IMR-90 (cell line): ENCODE measurements around the gene GP1BA. TPM values are rescaled to one million over a fixed set of nuclear protein-coding genes. Genes with fewer than 3 reads are reported as not detected.

ENCODE experiments used
- ATAC-seq: fragments of 200-7000 bp; cut with Tn5 transposase; 2 replicates; pipeline ENCODE4 v1.9.1; 2020; ENCODE audit warnings: low read depth, mild to moderate bottlenecking, moderate library complexity
- BruUV-seq: library from RNA; stranded (reverse); fragments of 400-500 nt; replicated peaks from 2 replicates; lab custom pipeline; 2021; lab: Mats Ljungman, UMichigan
- CTCF ChIA-PET: fragments of 300-600 bp; formaldehyde crosslinking; extraction: SDS; loops from one replicate; lab custom pipeline; 2021; ENCODE audit warnings: antibody characterized with exemption; lab: Yijun Ruan, JAX
- POLR2A ChIA-PET: fragments of 300-600 bp; sonication (Branson Sonifier 250); formaldehyde crosslinking; loops from one replicate; lab custom pipeline; 2022; ENCODE audit warnings: antibody characterized with exemption; ENCODE audit not compliant: unreplicated experiment; lab: Charles Lee
- DNase-seq: peaks from one replicate; pipeline ENCODE4 v3.0.0; 2013
- H2AFZ ChIP-seq: replicated peaks from 2 replicates; pipeline ENCODE3; 2013; ENCODE audit warnings: low read length, mild to moderate bottlenecking; ENCODE audit not compliant: poor library complexity
- H2AK5ac ChIP-seq: 2 replicates; pipeline ENCODE4 v1.6.1; 2013; ENCODE audit warnings: low read depth, low read length, inconsistent platforms
- H2AK9ac ChIP-seq: replicated peaks from 2 replicates; pipeline ENCODE3; 2013; ENCODE audit warnings: mild to moderate bottlenecking, low read depth, low read length, moderate library complexity; ENCODE audit not compliant: poor library complexity
- H2BK120ac ChIP-seq: 2 replicates; pipeline ENCODE4 v1.6.1; 2013; ENCODE audit warnings: low read depth, low read length, inconsistent platforms
- H2BK15ac ChIP-seq: 3 replicates; pipeline ENCODE4 v1.6.1; 2013; ENCODE audit warnings: low read depth, low read length, inconsistent platforms
- H2BK20ac ChIP-seq: 2 replicates; pipeline ENCODE4 v1.6.1; 2013; ENCODE audit warnings: low read depth, mild to moderate bottlenecking, inconsistent platforms, low read length, moderate library complexity
- H2BK5ac ChIP-seq: 2 replicates; pipeline ENCODE4 v1.6.1; 2013; ENCODE audit warnings: mild to moderate bottlenecking, low read depth, low read length, inconsistent platforms; ENCODE audit not compliant: poor library complexity, severe bottlenecking
- H3K14ac ChIP-seq: replicated peaks from 2 replicates; pipeline ENCODE4 v1.6.1; 2013; ENCODE audit warnings: low read depth, low read length, inconsistent platforms
- H3K18ac ChIP-seq: 2 replicates; pipeline ENCODE4 v1.6.1; 2013; ENCODE audit warnings: low read depth, low read length, control low read depth
- H3K23ac ChIP-seq: 2 replicates; pipeline ENCODE4 v1.6.1; 2013; ENCODE audit warnings: low read depth, low read length, inconsistent platforms
- H3K27ac ChIP-seq: 2 replicates; pipeline ENCODE4 v1.5.1; 2013; ENCODE audit warnings: mild to moderate bottlenecking, control low read depth, low read length; ENCODE audit not compliant: insufficient read depth
- H3K27me3 ChIP-seq: 2 replicates; pipeline ENCODE4 v1.6.1; 2013; ENCODE audit warnings: low read length; ENCODE audit not compliant: control insufficient read depth, insufficient read depth
- H3K36me3 ChIP-seq: 2 replicates; pipeline ENCODE4 v1.6.1; 2013; ENCODE audit warnings: low read length, mixed read lengths; ENCODE audit not compliant: control insufficient read depth, insufficient read depth
- H3K4ac ChIP-seq: 2 replicates; pipeline ENCODE4 v1.6.1; 2013; ENCODE audit warnings: low read depth, low read length, inconsistent platforms
- H3K4me1 ChIP-seq: 2 replicates; pipeline ENCODE4 v1.6.1; 2013; ENCODE audit warnings: low read length, mixed read lengths; ENCODE audit not compliant: control insufficient read depth, insufficient read depth
- H3K4me2 ChIP-seq: 2 replicates; pipeline ENCODE4 v1.6.1; 2013; ENCODE audit warnings: low read depth, mild to moderate bottlenecking, control low read depth, low read length, moderate library complexity
- H3K4me3 ChIP-seq: 2 replicates; pipeline ENCODE4 v1.5.1; 2013; ENCODE audit warnings: low read depth, mild to moderate bottlenecking, control low read depth, low read length, moderate library complexity; ENCODE audit not compliant: insufficient read depth
- H3K56ac ChIP-seq: 2 replicates; pipeline ENCODE4 v1.6.1; 2013; ENCODE audit warnings: low read length, inconsistent platforms; ENCODE audit not compliant: insufficient read depth; ENCODE audit errors: extremely low read depth
- H3K79me1 ChIP-seq, 2 experiments: 2 replicates each; pipeline ENCODE4 v1.6.1; 2013; ENCODE audit warnings: low read length in 2 of 2, inconsistent platforms in 1 of 2, low read depth in 1 of 2
- H3K9ac ChIP-seq: 2 replicates; pipeline ENCODE4 v1.6.1; 2013; ENCODE audit warnings: low read depth, low read length, control low read depth
- H3K9me1 ChIP-seq: 2 replicates; pipeline ENCODE4 v1.6.1; 2013; ENCODE audit warnings: low read length, inconsistent platforms; ENCODE audit not compliant: insufficient read depth
- H3K9me3 ChIP-seq: 2 replicates; pipeline ENCODE4 v1.6.1; 2013; ENCODE audit warnings: low read length; ENCODE audit not compliant: control insufficient read depth, insufficient read depth
- H4K20me1 ChIP-seq: 2 replicates; pipeline ENCODE4 v1.6.1; 2013; ENCODE audit warnings: low read length, inconsistent platforms; ENCODE audit not compliant: insufficient read depth
- H4K5ac ChIP-seq: 2 replicates; pipeline ENCODE4 v1.6.1; 2013; ENCODE audit warnings: mild to moderate bottlenecking, low read depth, low read length, control low read depth
- H4K8ac ChIP-seq, 2 experiments: 2 replicates each; pipeline ENCODE4 v1.6.1; 2013; ENCODE audit warnings: low read depth in 2 of 2, low read length in 2 of 2, control low read depth in 1 of 2, inconsistent platforms in 1 of 2
- H4K91ac ChIP-seq: 2 replicates; pipeline ENCODE4 v1.6.1; 2013; ENCODE audit warnings: low read depth, low read length, inconsistent platforms; ENCODE audit not compliant: insufficient read depth
- BHLHE40 ChIP-seq: fragments of 150-350 bp; IDR thresholded peaks from 2 replicates; pipeline ENCODE4 v1.6.1; 2016; ENCODE audit warnings: mild to moderate bottlenecking, low read depth, low read length
- CEBPB ChIP-seq: IDR thresholded peaks from 2 replicates; pipeline ENCODE4 v1.6.1; 2012; ENCODE audit warnings: low read depth, low read length, improper control_type of control experiment
- CHD1 ChIP-seq: IDR thresholded peaks from 2 replicates; pipeline ENCODE4 v1.6.1; 2012; ENCODE audit warnings: low read depth, low read length, improper control_type of control experiment
- FOS ChIP-seq: fragments of 150-350 bp; IDR thresholded peaks from 2 replicates; pipeline ENCODE4 v1.6.1; 2016; ENCODE audit warnings: low read depth, low read length
- MAFK ChIP-seq: IDR thresholded peaks from 2 replicates; pipeline ENCODE4 v1.6.1; 2012; ENCODE audit warnings: low read depth, low read length, improper control_type of control experiment
- MAZ ChIP-seq: IDR thresholded peaks from 2 replicates; pipeline ENCODE4 v1.6.1; 2012; ENCODE audit warnings: low read depth, mild to moderate bottlenecking, low read length, improper control_type of control experiment, moderate library complexity, borderline replicate concordance
- MXI1 ChIP-seq: IDR thresholded peaks from 2 replicates; pipeline ENCODE4 v1.6.1; 2012; ENCODE audit warnings: low read depth, mild to moderate bottlenecking, low read length, moderate library complexity, borderline replicate concordance
- NFE2L2 ChIP-seq: fragments of 150-350 bp; IDR thresholded peaks from 2 replicates; pipeline ENCODE4 v1.6.1; 2016; ENCODE audit warnings: low read depth, mild to moderate bottlenecking, low read length
- POLR2A ChIP-seq: IDR thresholded peaks from 2 replicates; pipeline ENCODE4 v1.6.1; 2012; ENCODE audit warnings: mild to moderate bottlenecking, low read depth, low read length
- RAD21 ChIP-seq: IDR thresholded peaks from 2 replicates; pipeline ENCODE4 v1.6.1; 2012; ENCODE audit warnings: low read length, improper control_type of control experiment
- RCOR1 ChIP-seq: IDR thresholded peaks from 2 replicates; pipeline ENCODE4 v1.6.1; 2012; ENCODE audit warnings: mild to moderate bottlenecking, low read length, improper control_type of control experiment; ENCODE audit not compliant: insufficient replicate concordance
- SMC3 ChIP-seq: fragments of 150-350 bp; IDR thresholded peaks from 2 replicates; pipeline ENCODE4 v1.6.1; 2016; ENCODE audit warnings: low read depth, mild to moderate bottlenecking, antibody characterized with exemption, low read length, moderate library complexity
- WGBS, 2 experiments: methylation state at CpG; one replicate each; pipeline versions ENCODE4 v1.1.5 to v1.1.7; 2013; ENCODE audit warnings: missing lambda C conversion rate in 2 of 2; ENCODE audit not compliant: insufficient read length in 1 of 2; ENCODE audit errors: extremely low coverage in 2 of 2; 5-methylcytosine and 5-hydroxymethylcytosine counted together
- dilution Hi-C: fragments of 300-500 bp; cut with HindIII; formaldehyde crosslinking; loops from one replicate; pipeline ENCODE4 v1.14.3; 2018; ENCODE audit warnings: low sequenced_read_pairs; ENCODE audit not compliant: unreplicated experiment
- in situ Hi-C: fragments of 300-500 bp; cut with MboI; formaldehyde crosslinking; loops from 3 replicates; pipeline ENCODE4 v1.14.3; 2019; ENCODE audit warnings: low sequenced_read_pairs, inconsistent platforms, mixed read lengths
- intact Hi-C: fragments of 100-400 bp; cut with micrococcal nuclease; formaldehyde crosslinking; loops from 2 replicates; pipeline ENCODE4 v1.10.0; 2022
- polyA plus RNA-seq, 3 experiments: library from polyadenylated mRNA; depleted of rRNA; stranded (reverse); fragments of >200 nt; gene quantifications; 2 replicates each; pipeline ENCODE4 v1.2.3, GENCODE V29; 2012; ENCODE audit warnings: low replicate concordance in 1 of 3
- total RNA-seq: library from RNA; depleted of rRNA; stranded (reverse); fragments of >200 nt; gene quantifications from 2 replicates; pipeline ENCODE4 v1.2.3, GENCODE V29; 2012
- TF ChIP-seq, protein P1 (sequence below): fragments of 150-350 bp; IDR thresholded peaks from 2 replicates; pipeline ENCODE4 v1.6.1; 2016; ENCODE audit warnings: low read depth, mild to moderate bottlenecking, low read length, moderate library complexity, borderline replicate concordance
- TF ChIP-seq, protein P2 (sequence below): fragments of 150-350 bp; IDR thresholded peaks from 2 replicates; pipeline ENCODE4 v1.6.1; 2017; ENCODE audit warnings: mild to moderate bottlenecking, antibody characterized with exemption, low read length, low read depth

The GP1BA gene
- total and polyA plus RNA-seq, 2 of the 4 experiments (the other 2 are of a cell fraction): not detected

DNA sequence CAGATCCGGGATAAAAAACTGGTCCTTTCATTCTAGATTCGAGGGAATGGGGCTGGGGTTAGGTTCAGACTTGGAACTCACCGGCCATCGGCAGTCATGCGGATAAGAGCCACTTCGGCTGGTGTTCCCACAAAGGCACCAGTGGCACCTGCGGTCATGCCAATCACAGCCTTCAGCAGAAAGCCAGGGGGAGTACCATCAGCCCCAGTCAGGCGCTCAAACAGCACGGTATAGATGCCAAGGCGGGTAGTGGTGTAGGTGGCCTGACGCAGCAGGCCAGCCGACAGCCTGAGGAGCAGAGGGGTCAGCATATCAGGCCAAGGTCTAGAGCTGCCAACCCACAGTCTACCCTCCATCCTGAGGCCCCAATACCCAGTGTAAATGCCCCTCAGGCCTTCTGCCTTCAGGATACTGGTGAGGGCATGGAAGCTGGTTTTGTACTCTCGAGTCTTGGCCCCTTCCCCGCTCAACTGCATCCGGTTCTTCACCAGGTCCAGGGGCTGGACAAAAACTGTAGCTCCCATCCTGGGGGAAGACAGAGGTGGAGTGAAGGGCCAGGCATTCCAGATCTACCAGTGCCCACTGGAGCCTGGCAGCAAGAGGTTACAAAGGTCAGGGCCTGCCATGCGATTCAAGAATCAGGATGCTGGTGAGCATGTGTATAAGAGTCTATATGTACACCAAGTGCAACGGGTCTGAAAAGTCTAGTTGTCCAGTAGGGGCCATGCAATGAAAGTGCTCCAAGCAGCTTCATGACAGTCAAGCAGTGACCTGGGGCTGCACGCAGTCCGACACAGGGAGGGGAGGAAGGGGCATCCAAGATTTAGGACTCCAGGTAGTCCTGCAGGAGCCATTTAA is 6.8 kb downstream of the GP1BA start:
- Histone ChIP-seq H3K79me1 (peaks cover 17 to 50% of the 10 kb centered on the region in 2 experiments; a peak in 3 of 4 replicates), H3K18ac (no peak overlapping the region), H3K4me3 (peak overlapping the region; percentile 68), H3K9ac (peak overlapping the region; percentile 81), H3K14ac (peak overlapping the region; percentile 86), H2BK120ac (no peak overlapping the region), H3K36me3 (peaks cover 33% of the 10 kb centered on the region), H3K4ac (peak overlapping the region; percentile 82), H2BK15ac (no peak overlapping the region), H2BK5ac (peak overlapping the region; percentile 5), H2AK9ac (peak overlapping the region; percentile 97), H4K20me1 (peaks cover 27% of the 10 kb centered on the region; the same call in 1 of the 2 replicates), H4K8ac (peak overlapping the region; percentile 1 to 71; a peak in 2 of 4 replicates), H2AK5ac (peak overlapping the region; percentile 81), H3K27me3 (no peaks in the 10 kb centered on the region), H3K4me2 (peak overlapping the region; percentile 94), H3K9me3 (no peaks in the 10 kb centered on the region), H3K4me1 (peaks cover 14% of the 10 kb centered on the region), H4K5ac (no peak overlapping the region), H4K91ac (peak overlapping the region; percentile 51; the same call in 1 of the 2 replicates), H2AFZ (peak overlapping the region; percentile 89), H3K23ac (peak overlapping the region; percentile 99), H3K56ac (peak overlapping the region; percentile 69), H3K9me1 (peaks cover 12% of the 10 kb centered on the region), H3K27ac (peak overlapping the region; percentile 71), H2BK20ac (no peak overlapping the region)
- in situ Hi-C loops (no loop called here), dilution Hi-C loops (no loop called here), intact Hi-C loops (no loop called here)
- no TSS peak for BruUV-seq
- POLR2A ChIA-PET: interaction anchor here (2.0 kb wide), 1 partner anchor 27 kb away, joined by 14 read pairs; the partner anchor contains the start of gene SPAG7
- 56% methylated on average over 8 of the region's 19 CpGs; no CpG with 5 or more reads in 1 of the 2 experiments for WGBS, 2 experiments
- ATAC-seq (no peak), DNase-seq (no peak)
- CTCF ChIA-PET: interaction anchor here (0.5 to 1.6 kb wide), 3 partner anchors 28 to 524 kb away, joined by 3 read pairs; partner anchors contain the start of gene SPAG7
- TF ChIP-seq FOS (no peak), CHD1 (no peak), MAFK (no peak), RCOR1 (no peak), POLR2A (no peak), RAD21 (no peak), MXI1 (no peak), CEBPB (no peak), SMC3 (no peak), NFE2L2 (no peak), BHLHE40 (no peak), MAZ (no peak)
- TF ChIP-seq, protein P1, sequence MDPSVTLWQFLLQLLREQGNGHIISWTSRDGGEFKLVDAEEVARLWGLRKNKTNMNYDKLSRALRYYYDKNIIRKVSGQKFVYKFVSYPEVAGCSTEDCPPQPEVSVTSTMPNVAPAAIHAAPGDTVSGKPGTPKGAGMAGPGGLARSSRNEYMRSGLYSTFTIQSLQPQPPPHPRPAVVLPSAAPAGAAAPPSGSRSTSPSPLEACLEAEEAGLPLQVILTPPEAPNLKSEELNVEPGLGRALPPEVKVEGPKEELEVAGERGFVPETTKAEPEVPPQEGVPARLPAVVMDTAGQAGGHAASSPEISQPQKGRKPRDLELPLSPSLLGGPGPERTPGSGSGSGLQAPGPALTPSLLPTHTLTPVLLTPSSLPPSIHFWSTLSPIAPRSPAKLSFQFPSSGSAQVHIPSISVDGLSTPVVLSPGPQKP: no peak
- TF ChIP-seq, protein P2, sequence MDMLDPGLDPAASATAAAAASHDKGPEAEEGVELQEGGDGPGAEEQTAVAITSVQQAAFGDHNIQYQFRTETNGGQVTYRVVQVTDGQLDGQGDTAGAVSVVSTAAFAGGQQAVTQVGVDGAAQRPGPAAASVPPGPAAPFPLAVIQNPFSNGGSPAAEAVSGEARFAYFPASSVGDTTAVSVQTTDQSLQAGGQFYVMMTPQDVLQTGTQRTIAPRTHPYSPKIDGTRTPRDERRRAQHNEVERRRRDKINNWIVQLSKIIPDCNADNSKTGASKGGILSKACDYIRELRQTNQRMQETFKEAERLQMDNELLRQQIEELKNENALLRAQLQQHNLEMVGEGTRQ: no peak
